NCI-H1105 (cell line): ENCODE results near the gene GYS1.

ENCODE experiments used
- DNase-seq: peaks from one replicate; lab custom pipeline; 2025; lab: John Stamatoyannopoulos, UW

The GYS1 gene

GRCh38 chr19:48963371-48964204, 29.5 kb downstream of the GYS1 start:
- no peak for DNase-seq

DNA sequence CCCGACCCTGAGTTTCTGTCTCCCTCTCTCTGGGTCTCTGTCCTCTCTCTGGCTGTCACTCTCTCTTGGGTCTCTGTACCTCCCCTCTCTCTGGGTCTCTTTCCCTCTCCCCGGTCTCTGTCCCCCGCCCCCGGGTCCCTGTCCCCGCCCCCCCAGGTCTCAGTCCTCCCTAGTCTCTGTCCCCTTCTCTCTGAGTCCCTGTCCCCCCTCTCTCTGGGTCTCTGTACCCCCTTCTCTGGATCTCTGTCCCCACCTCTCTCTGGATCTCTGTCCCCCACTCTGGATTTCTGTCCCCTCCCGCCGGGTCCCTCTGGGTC, 30.3 kb downstream of the GYS1 start:
- DNase-seq: no peak

- no peak for DNase-seq
These were observed 30.9 kb downstream of the GYS1 start for GRCh38 chr19:48962029-48962848.

DNA sequence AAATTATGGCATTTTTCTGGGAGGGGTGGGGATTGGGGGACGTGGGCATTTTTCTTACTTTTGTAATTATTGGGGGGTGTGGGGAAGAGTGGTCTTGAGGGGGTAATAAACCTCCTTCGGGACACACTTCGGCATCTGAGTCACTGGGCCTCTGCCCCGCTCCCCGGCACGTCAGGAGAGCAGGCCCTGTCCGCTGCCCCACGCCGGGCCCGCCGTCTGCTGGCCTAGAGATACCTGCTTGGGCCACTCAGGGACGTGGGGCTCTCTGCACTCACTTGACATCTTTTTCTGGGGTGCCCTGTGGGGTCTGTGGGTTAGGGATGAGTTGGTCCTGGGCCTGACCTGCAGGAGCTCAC, 31.5 kb downstream of the GYS1 start:
- no peak for DNase-seq

DNA sequence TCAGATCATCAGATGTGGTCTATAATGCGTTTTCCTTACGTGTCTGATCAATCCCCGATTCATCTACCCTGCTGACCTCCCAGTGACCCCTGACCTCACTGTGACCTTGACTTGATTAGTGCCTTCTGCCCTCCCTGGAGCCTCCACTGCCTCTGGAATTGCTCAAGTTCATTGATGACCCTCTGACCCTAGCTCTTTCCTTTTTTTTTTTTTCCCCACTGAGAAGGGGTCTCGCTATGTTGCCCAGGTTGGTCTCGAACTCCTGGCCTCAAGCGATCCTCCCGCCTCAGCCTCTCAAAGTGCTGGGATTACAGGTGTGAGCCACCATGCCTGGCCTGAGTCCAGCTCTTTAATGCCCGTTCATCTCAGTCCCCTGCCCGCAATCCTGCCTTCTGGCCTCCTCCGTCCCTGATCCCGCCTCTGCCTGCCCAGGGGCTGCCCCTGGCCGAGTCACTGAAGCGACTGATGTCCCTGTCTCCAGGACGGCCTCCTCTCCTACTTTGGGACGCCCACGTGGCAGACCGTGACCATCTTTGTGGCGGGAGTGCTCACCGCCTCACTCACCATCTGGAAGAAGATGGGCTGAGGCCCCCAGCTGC, 32.0 kb downstream of the GYS1 start:
- no peak for DNase-seq

- DNase-seq: no peak
These were observed 33.5 kb downstream of the GYS1 start for GRCh38 chr19:48959341-48960239.

GRCh38 chr19:48958006-48958405, 35.1 kb downstream of the GYS1 start:
- DNase-seq: no peak

- no peak for DNase-seq
These were observed 37.7 kb downstream of the GYS1 start for GRCh38 chr19:48955308-48955958.

- DNase-seq: peak; percentile 99
These were observed 38.4 kb downstream of the GYS1 start, which contains the start of gene BAX for GRCh38 chr19:48954595-48955307. TSS of gene BAX (plus strand) at chr19:48954875. CDS start at chr19:48954929, 54 bp downstream.

DNA sequence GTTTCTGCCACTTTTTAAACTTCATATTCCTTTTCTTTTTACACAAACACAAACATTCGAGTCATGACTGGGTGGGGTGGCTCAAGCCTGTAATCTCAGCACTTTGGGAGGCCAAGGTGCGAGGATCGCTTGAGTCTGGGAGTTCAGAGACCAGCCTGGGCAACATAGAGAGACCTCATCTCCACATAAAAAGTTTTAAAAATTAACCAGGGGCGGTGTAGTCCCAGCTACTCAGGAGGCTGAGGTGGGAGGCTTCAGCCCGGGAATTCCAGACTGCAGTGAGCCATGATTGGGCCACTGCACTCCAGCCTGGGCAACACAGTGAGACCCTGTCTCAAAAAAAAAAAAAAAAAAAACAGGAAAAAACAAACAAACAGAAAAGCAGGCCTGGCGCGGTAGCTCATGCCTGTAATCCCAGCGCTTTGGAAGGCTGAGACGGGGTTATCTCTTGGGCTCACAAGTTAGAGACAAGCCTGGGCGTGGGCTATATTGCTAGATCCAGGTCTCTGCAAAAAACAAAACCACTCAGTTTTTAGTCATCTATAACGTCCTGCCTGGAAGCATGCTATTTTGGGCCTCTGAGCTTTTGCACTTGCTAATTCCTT, 39.0 kb downstream of the GYS1 start:
- DNase-seq: no peak

DNA sequence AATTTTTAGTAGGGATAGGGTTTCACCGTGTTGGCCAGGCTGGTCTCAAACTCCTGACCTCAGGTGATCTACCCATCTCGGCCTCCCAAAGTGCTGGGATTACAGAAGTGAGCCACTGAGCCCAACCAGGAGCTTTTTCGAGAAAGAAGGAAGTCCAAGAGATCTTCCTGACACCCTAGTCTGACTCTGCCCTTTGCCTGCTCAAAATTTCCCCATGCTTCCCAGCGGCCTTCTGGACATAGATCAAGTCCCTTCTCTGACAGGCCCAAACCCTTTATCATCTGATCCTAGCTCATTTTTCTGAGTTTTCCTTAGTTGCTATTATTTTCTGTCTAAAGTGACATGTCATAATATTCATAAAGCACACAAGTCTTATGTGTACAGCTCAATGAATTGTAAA, 40.0 kb downstream of the GYS1 start:
- no peak for DNase-seq

GRCh38 chr19:48950830-48951519, 42.1 kb downstream of the GYS1 start:
- DNase-seq: no peak

- DNase-seq: no peak
These were observed 43.0 kb downstream of the GYS1 start for GRCh38 chr19:48950159-48950558.

DNA sequence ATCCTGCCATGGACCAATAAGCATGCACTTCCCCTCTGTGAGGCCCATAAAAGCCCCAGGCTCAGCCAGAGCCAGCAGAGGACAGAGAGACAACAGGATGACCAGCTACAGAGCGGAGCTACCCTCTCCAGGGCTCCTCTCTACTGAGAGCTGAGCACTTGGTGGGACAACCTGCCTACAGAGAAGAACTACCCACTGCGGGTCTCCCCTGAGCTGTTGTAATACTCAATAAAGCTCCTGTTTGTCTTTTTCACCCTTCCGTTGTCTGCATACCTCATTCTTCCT, 45.9 kb downstream of the GYS1 start:
- no peak for DNase-seq

- no peak for DNase-seq
These were observed 46.4 kb downstream of the GYS1 start for GRCh38 chr19:48946463-48947257.

DNA sequence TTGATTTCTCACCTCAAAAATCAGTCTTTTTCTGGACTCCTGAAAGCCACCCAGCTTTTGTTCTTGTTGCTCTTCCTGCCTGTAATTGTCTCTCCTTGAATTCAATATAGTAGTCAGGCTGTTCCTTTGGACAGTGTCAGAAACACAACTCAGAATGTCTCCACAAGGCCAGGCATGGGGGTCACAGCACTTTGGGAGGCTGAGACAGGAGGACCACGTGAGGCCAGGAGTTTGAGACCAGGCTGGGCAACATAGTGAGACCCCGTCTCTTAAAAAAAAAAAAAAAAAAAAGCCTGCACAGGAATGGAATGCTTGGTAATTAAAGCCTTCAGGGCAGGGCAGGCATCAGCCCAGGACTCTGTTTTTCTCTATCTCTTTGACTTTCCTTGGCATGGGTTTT, 47.3 kb downstream of the GYS1 start:
- no peak for DNase-seq

DNA sequence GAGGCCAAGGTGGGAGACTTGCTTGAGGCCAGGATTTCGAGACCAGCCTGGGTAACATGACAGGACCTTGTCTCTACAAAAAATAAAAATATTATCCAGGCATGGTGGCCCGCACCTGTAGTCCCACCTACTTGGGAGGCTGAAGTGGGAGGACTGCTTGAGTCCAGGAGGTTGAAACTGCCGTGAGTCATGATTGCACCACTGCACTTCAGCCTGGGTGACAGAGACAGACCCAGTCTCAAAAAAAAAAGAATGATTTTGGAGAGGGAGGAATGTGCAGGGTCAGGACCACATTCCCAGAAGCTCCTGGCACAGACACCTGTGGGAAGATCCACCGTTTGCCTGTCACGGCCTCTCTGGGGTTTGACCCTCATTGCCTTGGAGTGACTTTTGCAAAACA, 47.7 kb downstream of the GYS1 start:
- DNase-seq: no peak

DNA sequence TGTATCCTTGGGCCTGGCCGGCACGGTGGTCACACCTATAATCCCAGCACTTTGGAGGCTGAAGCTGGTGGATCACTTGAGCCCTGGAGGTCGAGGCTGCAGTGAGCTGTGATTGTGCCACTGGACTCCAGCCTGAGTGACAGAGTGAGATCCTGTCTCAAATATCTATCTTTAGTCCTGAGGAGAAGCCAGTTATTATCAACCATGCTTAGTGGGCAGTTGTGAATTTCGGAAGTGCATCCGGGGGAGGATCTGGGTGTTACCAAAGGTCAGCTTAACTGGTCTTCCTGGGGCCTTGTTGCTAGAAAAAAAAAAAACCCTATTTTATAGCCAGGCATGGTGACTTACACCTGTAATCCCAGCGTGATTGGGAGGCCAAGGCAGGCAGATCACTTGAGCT, 50.0 kb downstream of the GYS1 start:
- no peak for DNase-seq

- no peak for DNase-seq
These were observed 52.2 kb downstream of the GYS1 start for GRCh38 chr19:48940902-48941301.
